HEK293T (cell line): ENCODE data around the gene SMC1B.
"Not testable (repeated sequence)": the region's sequence is repeated elsewhere in the genome, so short reads cannot be mapped to it uniquely, and the experiment has no call there.

Experiments
- CTBP1 ChIP-seq: fragments of 450-650 bp; IDR thresholded peaks from 2 replicates; pipeline ENCODE4 v1.6.1; 2016; ENCODE audit warnings: borderline replicate concordance
- FOXA1 ChIP-seq: fragments of 450-650 bp; IDR thresholded peaks from 2 replicates; pipeline ENCODE4 v1.6.1; 2016; ENCODE audit warnings: mild to moderate bottlenecking
- L3MBTL2 ChIP-seq: fragments of 450-650 bp; conservative IDR thresholded peaks from 2 replicates; pipeline ENCODE4 v1.6.1; 2016; ENCODE audit warnings: mild to moderate bottlenecking
- LEF1 ChIP-seq: fragments of 450-650 bp; IDR thresholded peaks from 2 replicates; pipeline ENCODE4 v1.6.1; 2017; ENCODE audit warnings: mild to moderate bottlenecking, borderline replicate concordance
- SP1 ChIP-seq: fragments of 450-650 bp; IDR thresholded peaks from 2 replicates; pipeline ENCODE4 v1.6.1; 2017
- TARDBP ChIP-seq: fragments of 450-650 bp; IDR thresholded peaks from 2 replicates; pipeline ENCODE4 v1.6.1; 2016

DNA sequence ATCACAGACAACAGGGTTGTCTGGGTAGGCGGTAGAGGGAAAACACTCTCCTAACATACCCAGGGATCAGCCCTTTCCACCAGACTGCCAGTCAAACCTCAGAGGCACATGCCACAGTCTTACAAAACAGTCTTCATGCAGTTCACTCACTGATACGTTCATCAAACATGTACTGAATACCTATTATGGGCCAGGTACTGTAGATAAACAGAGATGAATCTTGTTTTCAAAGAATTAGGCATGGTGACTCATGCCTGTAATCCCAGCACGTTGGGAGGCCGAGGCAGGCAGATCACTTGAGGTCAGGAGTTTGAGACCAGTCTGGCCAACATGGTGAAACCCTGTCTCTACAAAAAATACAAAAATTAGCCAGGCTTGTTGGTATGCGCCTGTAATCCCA is 60.6 kb downstream of the SMC1B start:
- not testable (repeated sequence) for TF ChIP-seq TARDBP, SP1, FOXA1, CTBP1, L3MBTL2, LEF1
